ENCODE results near the gene PYGL.
A peak's percentile ranks its signal among the peaks of the same experiment; 100 is the strongest.

PYGL gene

DNA sequence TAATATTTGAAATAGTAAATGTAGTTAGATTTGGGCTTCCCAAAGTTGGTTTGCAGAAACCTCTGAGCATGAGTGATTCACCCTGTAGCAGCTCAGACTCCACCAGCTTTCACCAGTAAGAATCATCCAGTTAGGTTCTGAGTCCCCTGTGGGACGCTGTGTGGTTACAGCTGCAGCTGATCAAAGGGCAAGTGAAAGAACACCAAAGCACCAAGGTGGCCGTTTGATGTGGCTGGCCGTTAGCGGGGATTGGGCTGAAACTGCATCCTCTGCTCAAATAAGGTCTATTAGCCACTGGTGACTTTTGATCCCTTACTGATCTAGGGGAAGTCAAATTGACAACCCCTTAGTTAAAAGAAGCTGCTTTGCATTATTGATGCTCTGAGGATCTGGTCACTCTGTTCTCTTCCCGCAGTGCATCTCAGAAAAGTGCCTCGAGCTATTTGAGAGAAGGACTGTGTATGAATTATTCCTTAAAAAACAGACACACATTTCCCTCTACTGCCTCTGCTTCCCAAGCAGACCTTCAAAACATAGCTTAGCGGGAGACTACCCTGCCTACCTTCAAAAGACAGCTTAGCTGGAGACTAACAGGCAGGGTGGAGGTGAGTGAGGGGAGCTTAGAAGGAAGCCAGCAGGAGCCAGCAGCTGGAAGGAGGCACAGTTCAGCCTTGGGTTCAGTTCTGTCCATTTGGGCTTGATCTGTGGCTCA, 68.8 kb downstream of the PYGL start:
- DNase-seq (ENCODE audit: low spot score), result no peak

DNA sequence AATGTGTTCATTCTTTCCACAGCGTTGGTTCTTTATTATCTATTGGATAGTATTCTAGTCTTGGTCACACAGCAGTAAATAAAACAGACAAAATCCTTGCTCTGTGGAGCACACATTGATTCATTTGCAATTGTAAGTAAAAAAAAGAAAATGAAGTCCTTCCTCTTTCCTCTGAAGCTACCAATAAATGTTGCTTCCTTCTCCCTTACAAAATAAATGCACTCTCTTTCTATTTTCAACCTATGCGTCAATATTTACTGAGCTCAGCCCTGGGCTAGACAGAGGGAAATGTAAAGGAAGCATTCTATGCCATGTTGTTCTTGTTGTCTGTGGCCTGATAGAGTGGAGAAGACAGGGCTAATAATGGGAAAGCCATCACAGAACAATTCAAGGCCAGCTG, 69.5 kb downstream of the PYGL start:
- no peak for DNase-seq (ENCODE audit: low spot score)

DNA sequence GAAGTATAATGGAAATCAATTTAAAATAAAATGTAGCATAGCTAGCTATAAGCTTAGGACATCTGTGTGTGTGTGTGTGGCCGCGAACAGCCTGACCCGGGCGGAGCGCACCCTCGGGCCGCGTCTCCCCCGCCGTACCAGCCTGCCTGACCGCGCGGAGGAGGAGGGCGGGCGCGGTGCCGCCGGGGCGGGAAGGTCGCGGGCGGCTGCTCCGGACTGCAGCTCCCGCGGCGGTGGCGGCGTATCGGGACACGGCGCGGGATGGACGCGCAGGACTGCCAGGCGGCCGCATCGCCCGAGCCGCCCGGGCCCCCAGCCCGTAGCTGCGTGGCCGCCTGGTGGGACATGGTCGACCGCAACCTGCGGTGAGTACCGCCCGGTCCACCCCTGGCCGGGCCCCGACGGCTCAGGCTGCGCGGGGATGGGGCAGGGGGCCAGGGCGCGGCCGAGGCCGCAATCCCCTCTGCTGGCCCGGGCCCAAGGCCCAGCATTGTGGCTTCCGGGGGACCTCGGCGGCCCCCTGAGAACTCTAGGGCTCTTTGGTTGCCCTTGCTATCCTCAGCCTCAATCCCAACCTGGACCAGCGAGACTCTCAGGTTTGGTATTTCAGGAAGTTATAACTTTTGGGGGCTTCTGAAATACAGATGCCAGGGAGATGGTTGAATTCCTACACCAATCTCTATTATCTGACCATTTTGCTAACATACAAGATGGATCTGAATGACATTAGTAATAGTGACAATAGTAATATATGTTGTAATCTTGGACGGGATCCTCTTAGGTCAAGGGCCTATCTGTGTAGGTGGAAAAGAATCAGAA, 72.2 kb downstream of the PYGL start, which contains the start of gene ABHD12B:
ABHD12B (plus strand) TSS at position 140 of the 819 bp plus-strand sequence; CDS start at position 262, 122 bp downstream.
- no peak for DNase-seq (ENCODE audit: low spot score)

DNA sequence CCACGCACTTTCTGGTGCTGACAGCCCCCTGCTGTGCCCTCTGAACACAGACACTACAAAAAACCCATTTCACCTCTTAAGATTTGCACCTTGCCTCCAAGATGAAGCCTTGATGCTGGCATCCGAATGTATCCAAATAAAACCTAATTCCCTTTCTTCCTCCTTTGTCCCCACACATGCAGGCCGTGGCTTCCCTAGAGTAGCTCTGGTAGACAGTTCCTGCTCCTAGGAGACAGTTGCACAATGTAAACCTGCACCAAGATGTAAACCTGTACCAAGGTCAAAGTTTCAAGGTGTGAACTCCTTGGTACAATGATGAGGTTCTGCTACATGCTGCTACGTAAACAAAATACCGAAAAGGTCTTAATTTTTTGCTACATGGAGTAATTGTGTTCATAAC, 73.1 kb downstream of the PYGL start:
- no peak for DNase-seq (ENCODE audit: low spot score)

DNA sequence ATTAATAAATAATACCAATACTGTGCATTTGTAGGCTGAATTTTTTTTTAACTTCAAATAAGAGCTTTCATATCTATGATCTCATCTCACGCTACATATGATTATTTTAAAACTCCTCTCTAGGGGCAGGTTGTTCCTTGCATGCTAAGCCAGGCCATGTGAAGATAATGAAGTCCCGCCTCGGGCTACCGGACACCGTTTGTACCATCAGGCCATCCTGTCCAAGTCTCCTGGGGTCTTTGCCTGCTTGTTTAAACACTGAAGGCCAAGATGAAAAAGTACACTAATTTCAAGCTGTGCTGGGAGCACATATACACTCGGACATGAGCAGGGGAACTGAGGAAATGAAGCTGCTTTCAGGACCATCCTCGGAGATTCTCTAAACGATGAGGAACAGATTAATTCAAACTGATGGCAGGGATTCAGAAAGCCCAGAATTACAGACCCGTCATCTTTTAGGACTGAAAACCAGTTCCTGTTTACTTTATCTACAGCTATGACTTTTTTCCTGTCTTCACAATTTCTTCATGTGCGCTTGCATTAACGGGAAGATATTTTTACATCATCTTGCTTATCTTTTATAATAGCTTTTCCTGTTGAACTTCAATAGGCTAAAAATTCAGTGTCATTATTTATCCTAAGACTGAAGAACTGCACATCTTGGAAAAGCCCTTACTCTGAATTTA, 78.7 kb downstream of the PYGL start:
- DNase-seq (ENCODE audit: low spot score), result no peak

DNA sequence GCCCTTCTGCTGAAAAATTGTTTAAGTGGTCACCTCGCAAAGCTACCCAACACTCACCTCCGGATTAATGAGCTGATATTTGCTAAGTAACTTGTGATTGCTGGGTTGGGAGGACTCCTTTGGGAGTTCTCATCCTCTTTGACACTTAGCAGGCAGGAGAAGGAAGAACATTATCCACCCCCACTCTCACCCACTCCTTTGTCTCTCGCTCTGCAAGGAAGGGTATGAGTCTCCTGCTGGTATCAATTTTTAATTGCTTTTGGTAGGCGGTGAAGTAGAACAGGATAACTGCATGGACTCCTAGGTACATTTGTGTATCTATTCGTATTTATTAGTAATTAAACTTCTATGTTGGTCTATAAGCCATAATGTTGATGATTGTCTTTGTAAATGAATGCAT, 79.3 kb downstream of the PYGL start:
- DNase-seq (ENCODE audit: low spot score), result no peak

DNA sequence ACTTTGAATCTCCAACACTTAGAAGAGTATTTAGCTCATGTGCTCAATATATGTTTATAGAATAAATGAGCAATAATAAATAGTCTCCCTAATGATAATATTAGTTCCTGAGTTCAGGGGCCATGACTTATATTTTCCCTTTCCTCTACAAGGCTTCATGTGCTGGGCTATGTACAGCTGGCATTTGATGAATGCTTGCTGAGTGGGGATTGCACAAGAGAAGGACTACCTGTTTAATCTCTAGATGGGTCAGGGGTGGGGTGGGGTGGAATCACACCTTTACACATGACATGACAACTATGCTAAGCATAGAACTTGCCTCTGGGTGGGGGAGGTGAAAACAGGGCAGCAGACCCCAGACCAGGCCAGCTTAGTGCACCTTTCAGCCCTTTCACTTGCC, 80.0 kb downstream of the PYGL start:
- no peak for DNase-seq (ENCODE audit: low spot score)

DNA sequence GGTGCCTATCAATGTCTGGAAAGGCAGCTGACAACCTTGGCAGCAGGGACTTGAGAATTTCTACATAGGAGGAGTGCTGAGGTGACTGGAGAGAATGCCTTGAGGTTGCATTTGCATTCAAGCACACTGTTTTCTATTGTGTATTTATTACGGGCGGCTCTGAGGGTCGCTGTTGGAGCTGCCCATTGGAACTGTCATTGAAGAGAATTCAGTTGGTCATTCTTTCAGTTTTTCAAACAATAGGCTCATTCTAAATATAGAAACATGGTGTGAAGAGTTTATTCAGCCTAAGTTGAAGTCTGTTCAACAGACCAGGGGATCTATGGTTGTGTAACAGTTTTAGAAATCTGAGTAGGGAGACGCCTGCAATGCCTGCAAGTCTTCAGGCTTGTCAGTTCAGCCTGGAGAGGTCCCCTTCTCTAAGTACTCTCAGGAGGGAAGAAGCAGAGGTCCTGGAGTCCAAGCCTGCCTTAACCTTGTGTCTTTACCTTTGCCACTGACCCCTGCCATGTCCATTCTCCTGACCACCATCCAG, 82.2 kb downstream of the PYGL start:
- no peak for DNase-seq (ENCODE audit: low spot score)

DNA sequence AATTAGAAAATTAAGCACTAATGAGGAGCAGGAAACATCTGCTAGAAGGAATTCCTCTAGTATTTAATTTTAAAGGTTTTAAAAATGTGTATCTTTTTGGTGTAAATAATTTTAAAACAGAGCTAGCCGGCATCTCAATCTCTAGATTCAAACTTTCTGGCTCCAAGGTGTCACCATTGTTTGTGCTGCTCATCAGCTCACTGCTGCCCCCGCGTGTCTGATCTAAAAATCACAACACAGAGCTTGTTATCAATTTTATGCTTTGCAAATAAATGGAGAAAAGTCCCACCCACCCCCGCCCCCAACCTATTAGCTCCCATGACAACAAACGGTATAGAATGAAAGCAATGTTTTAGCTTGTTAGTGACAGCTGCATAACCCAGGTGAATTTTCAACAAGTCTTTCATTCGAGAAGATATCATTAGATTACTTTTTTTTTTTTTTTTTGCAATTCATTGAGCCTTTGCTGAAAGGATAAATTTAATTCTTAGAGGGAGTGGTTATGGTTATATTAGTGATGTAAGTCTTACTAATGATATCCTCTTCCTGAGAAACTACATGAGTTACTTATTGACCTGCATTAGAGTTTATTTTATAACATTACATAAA, 83.7 kb downstream of the PYGL start:
- peak; percentile 81 for DNase-seq (ENCODE audit: low spot score)

DNA sequence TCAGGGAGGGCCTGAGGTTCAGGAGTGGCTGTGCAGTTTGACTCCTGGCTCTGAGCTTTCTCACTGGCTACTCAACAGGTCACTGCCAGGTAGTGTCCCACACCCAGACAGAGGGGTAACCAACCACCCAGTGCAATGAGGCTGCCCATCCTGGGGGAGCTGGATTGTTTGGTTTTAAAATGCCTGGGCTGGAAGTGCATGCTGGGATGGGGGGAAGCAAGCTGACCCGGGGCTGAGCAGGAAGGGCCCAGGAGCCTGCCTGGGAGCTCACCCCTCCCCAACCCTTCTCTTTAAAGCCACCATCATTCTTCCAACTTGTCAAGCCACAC, 85.0 kb downstream of the PYGL start:
- no peak for DNase-seq (ENCODE audit: low spot score)

DNA sequence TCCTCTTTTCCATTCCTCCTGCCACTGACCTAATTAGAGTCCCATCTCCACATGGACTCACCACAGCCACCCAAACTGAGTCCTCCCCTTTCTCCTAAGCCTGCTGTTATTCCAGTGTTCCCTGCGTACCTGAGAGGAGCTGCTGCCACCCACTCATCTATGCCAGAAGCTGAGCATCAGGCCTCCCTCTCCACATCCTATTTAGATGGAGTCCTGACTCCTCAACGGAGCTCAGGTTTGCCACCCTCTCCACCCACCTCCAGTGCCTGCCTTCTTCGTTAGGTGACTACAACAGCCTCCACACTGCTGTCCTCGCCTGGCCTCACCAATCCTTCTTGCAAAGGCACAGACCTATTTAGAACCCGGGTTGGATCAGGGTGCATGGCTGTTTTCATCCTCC, 87.6 kb downstream of the PYGL start:
- DNase-seq (ENCODE audit: low spot score), result no peak

DNA sequence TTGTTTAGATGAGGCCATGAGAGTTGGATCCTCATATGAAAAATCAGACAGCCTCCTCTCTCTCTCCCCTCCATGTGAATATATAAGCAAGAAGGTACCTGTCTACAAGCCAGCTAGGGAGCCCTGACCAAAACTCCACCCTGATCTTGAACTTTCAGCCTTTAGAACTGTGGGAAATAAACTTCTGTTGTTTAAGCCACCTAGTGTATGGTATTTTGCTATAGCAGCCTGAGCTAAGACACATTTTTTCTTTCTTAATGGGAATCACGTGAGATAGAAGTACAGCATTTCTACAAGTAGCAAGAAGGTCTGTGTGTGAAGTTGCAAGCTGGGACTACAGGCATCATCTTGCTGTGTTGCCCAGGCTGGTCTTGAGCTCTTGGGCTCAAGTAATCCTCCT, 88.7 kb downstream of the PYGL start:
- no peak for DNase-seq (ENCODE audit: low spot score)

Measured in SK-N-DZ (cell line).